GM19468 (cell line): ENCODE results near the gene SEC14L3.
"Not testable (repeated sequence)": the region's sequence is repeated elsewhere in the genome, so short reads cannot be mapped to it uniquely, and the experiment has no call there.

ENCODE experiments used
- ATAC-seq: cut with Tn5 transposase; IDR thresholded peaks from one replicate; pipeline ENCODE4 v1.9.1; 2021; ENCODE audit warnings: mild to moderate bottlenecking, moderate library complexity, moderate number of reproducible peaks; ENCODE audit not compliant: unreplicated experiment; ENCODE audit errors: extremely low read depth

Gene SEC14L3

GRCh38 chr22:30486661-30487115 lies 14.9 kb upstream of the SEC14L3 start:
- no peak for ATAC-seq

- no peak for ATAC-seq
These were observed 14.3 kb upstream of the SEC14L3 start for GRCh38 chr22:30486118-30486517.

GRCh38 chr22:30485362-30485988 lies 13.7 kb upstream of the SEC14L3 start:
- no peak for ATAC-seq

- ATAC-seq, result no peak
These were observed 11.4 kb upstream of the SEC14L3 start for GRCh38 chr22:30483169-30483568.

GRCh38 chr22:30481711-30482110 lies 9.9 kb upstream of the SEC14L3 start:
- no peak for ATAC-seq

GRCh38 chr22:30479981-30480380 lies 8.2 kb upstream of the SEC14L3 start:
- no peak for ATAC-seq

- no peak for ATAC-seq
These were observed 3.0 kb upstream of the SEC14L3 start for GRCh38 chr22:30474683-30475424.

- ATAC-seq, result no peak
These were observed 2.3 kb upstream of the SEC14L3 start for GRCh38 chr22:30474121-30474520.

GRCh38 chr22:30472994-30473720 lies 1.3 kb upstream of the SEC14L3 start:
- no peak for ATAC-seq

- no peak for ATAC-seq
These were observed 1.2 kb downstream of the SEC14L3 start for GRCh38 chr22:30470655-30471054.

- no peak for ATAC-seq
These were observed 2.7 kb downstream of the SEC14L3 start for GRCh38 chr22:30469165-30469564.

- ATAC-seq, result not testable (repeated sequence)
These were observed 11.3 kb downstream of the SEC14L3 start for GRCh38 chr22:30460555-30460954.

- ATAC-seq, result no peak
These were observed 11.7 kb downstream of the SEC14L3 start for GRCh38 chr22:30460147-30460546.

- ATAC-seq, result no peak
These were observed 12.4 kb downstream of the SEC14L3 start for GRCh38 chr22:30459181-30460052.

GRCh38 chr22:30457981-30458380 lies 13.8 kb downstream of the SEC14L3 start:
- ATAC-seq, result no peak

GRCh38 chr22:30455075-30455840 lies 16.6 kb downstream of the SEC14L3 start:
- no peak for ATAC-seq

- ATAC-seq, result no peak
These were observed 17.9 kb downstream of the SEC14L3 start for GRCh38 chr22:30453731-30454510.

- ATAC-seq, result no peak
These were observed 19.0 kb downstream of the SEC14L3 start for GRCh38 chr22:30452861-30453260.

GRCh38 chr22:30451488-30451887 lies 20.3 kb downstream of the SEC14L3 start:
- ATAC-seq, result not testable (repeated sequence)
